Measurements from ENCODE around the gene ZYG11B.

- TF ChIP-seq SALL2 (CRISPR knock-in tag; IDR thresholded peaks at IDR 0.05) (no peak), GMEB1 (CRISPR knock-in tag; IDR thresholded peaks at IDR 0.05; ENCODE audit: borderline replicate concordance) (no peak)
These were observed 33.6 kb upstream of the ZYG11B start for GRCh38 chr1:52692697-52693096.

Data from HepG2 (cell line).